Sigmoid colon (tissue), 4 donors: ENCODE results near the gene ARF3.

ENCODE experiments used
- CTCF ChIP-seq, 4 experiments: fragments of 450-650 bp in 3 of 4; fragments of 200-600 bp in 1 of 4; IDR thresholded peaks; one replicate each; pipeline ENCODE4 v1.5.1; 2016 to 2019; ENCODE audit warnings: antibody characterized with exemption in 4 of 4, mild to moderate bottlenecking in 3 of 4, moderate library complexity in 2 of 4
- POLR2A ChIP-seq, 2 donors: fragments of 450-650 bp; IDR thresholded peaks; one replicate each; pipeline ENCODE4 v1.6.1; 2016; ENCODE audit warnings: antibody characterized with exemption in 2 of 2, mild to moderate bottlenecking in 2 of 2, moderate library complexity in 2 of 2
- POLR2AphosphoS5 ChIP-seq, 4 donors: sonication (generic); formaldehyde crosslinking; IDR thresholded peaks; one replicate each; pipeline ENCODE4 v1.6.1; 2017; ENCODE audit warnings: antibody characterized with exemption in 4 of 4

DNA sequence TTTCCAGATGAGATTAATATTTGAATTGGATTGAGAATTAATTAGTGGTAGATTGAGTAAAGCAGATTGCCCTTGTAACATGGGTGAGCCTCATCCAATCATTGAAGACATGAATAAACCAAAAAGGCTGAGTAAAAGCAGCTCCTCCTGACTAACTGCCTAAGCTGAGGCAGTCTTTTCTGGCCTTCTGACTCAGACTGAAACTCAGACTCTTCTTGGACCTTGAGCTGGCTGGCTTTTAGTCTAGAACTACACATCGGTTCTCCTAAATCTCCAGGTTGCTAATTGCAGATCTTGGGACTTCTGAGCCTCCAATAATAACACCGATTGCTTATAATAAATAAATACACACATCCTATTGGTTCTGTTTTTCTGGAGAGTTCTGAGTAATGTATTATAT, 56.0 kb downstream of the ARF3 start:
- TF ChIP-seq CTCF (IDR thresholded peaks at IDR 0.05) (no peak), POLR2A (IDR thresholded peaks at IDR 0.05) (no peak), POLR2AphosphoS5 (IDR thresholded peaks at IDR 0.05) (no peak)
